ENCODE measurements around the gene CLOCK.

Gene CLOCK

GRCh38 chr4:55468724-55469123, 78.0 kb downstream of the CLOCK start:
- no peak for DNase-seq

GRCh38 chr4:55466001-55466400, 80.7 kb downstream of the CLOCK start:
- no peak for DNase-seq

GRCh38 chr4:55458611-55459010, 88.1 kb downstream of the CLOCK start:
- no peak for DNase-seq

GRCh38 chr4:55458164-55458563, 88.5 kb downstream of the CLOCK start:
- DNase-seq = no peak

GRCh38 chr4:55450566-55450965, 96.1 kb downstream of the CLOCK start:
- no peak for DNase-seq

GRCh38 chr4:55447831-55448230, 98.9 kb downstream of the CLOCK start:
- no peak for DNase-seq

- no peak for DNase-seq
Measured at GRCh38 chr4:55447108-55447708, 99.5 kb downstream of the CLOCK start.

GRCh38 chr4:55446578-55446922, 100.2 kb downstream of the CLOCK start:
- no peak for DNase-seq

GRCh38 chr4:55445921-55446577, 100.7 kb downstream of the CLOCK start:
- no peak for DNase-seq

- DNase-seq = peak; percentile 29
Measured at GRCh38 chr4:55444827-55445226, 101.9 kb downstream of the CLOCK start.

GRCh38 chr4:55442541-55442940, 104.2 kb downstream of the CLOCK start:
- DNase-seq = no peak

GRCh38 chr4:55440786-55441185, 105.9 kb downstream of the CLOCK start:
- no peak for DNase-seq

- no peak for DNase-seq
Measured at GRCh38 chr4:55439023-55439422, 107.7 kb downstream of the CLOCK start.

GRCh38 chr4:55438314-55438713, 108.4 kb downstream of the CLOCK start:
- DNase-seq = no peak

GRCh38 chr4:55437823-55438222, 108.9 kb downstream of the CLOCK start:
- no peak for DNase-seq

GRCh38 chr4:55437356-55437796, 109.3 kb downstream of the CLOCK start:
- DNase-seq = no peak

- DNase-seq = no peak
Measured at GRCh38 chr4:55435141-55435841, 111.4 kb downstream of the CLOCK start.

GRCh38 chr4:55431710-55432336, 114.9 kb downstream of the CLOCK start:
- DNase-seq = no peak

GRCh38 chr4:55424791-55425190, 121.9 kb downstream of the CLOCK start:
- DNase-seq = no peak

- no peak for DNase-seq
Measured at GRCh38 chr4:55416176-55416575, 130.5 kb downstream of the CLOCK start.

GRCh38 chr4:55411621-55412020, 135.1 kb downstream of the CLOCK start:
- no peak for DNase-seq

- DNase-seq = no peak
Measured at GRCh38 chr4:55410431-55410830, 136.3 kb downstream of the CLOCK start.

- DNase-seq = peak; percentile 40
Measured at GRCh38 chr4:55409468-55410171, 137.1 kb downstream of the CLOCK start.

Data from midbrain (tissue), 1 donor.